Activated CD4-positive, alpha-beta T cell treated with anti-CD3 and anti-CD28 coated beads, Interleukin-2, Interleukin-6, amounts not matched to agents 100 ng/mL and 50 ng/mL, durations not matched to agents 16 hours and 8 hours (primary cell): ENCODE results near the gene CFAP70.
"Not testable (repeated sequence)": the region's sequence is repeated elsewhere in the genome, so short reads cannot be mapped to it uniquely, and the experiment has no call there.

Source experiments
- DNase-seq: peaks from one replicate; pipeline ENCODE4 v3.0.0-alpha.2; 2020

CFAP70 gene

GRCh38 chr10:73358331-73359279 is at the start of gene CFAP70:
TSS of gene CFAP70 (minus strand) at chr10:73358864. CDS start at chr10:73354796, 4,068 bp downstream.
- peak; percentile 96 for DNase-seq

GRCh38 chr10:73408061-73408460 is 49.4 kb upstream of the CFAP70 start:
- no peak for DNase-seq

DNA sequence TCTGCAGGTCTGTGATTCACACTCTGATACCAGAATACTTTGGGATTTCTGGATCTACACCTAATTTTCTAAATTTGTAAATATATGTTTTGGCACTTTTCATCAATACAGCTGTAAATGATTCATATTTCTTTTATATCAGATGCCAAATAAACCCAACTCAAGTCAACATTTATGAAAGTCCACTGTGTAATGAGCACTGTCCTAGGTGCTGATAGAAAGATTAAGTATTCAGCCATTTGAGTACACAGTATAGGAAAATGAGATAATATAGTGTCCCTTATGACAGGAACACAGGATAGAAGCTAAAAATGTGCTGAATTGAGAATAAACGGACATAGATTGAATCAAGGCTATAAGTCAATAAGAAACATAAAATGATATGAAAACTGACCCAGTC is 48.8 kb upstream of the CFAP70 start:
- no peak for DNase-seq

DNA sequence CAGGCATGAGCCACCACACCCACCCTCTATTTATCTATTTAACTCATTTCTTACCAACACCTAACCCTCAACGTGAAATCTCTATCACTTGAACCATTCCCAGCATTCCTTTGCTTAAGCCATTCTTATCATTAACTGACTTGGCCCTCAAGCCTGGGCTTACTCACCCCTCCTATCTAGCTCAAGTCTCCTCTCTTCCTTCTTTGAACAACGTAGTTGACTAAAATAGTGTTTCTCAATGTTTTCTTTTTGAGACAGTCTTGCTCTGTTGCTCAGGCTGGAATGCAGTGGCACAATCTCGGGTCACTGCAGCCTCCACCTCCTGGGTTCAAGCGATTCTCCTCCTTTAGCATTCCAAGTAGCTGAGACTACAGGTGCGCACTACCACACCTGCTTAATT is 48.2 kb upstream of the CFAP70 start:
- no peak for DNase-seq

DNA sequence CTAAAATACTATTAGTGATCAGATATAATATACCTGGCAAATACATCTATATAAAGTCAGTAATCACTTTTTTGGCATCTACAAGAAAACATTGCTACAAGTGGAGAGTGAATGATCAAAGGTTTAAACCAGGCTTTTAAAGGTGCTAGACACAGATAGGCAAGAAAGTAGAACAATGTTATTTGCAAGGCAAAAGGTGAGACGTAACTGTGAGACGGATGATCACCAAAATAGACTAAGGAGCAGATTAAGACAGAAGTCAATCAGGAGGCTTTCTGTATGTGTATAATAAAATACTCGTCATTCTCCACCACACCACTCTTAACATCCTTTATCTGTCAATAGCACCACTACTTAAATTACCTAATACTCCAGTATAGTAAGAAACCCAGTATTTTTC is 46.9 kb upstream of the CFAP70 start:
- no peak for DNase-seq

GRCh38 chr10:73404690-73405089 is 46.0 kb upstream of the CFAP70 start:
- DNase-seq: no peak

- DNase-seq: no peak
These were observed 43.0 kb upstream of the CFAP70 start for GRCh38 chr10:73401636-73402035.

- no peak for DNase-seq
These were observed 40.4 kb upstream of the CFAP70 start for GRCh38 chr10:73399063-73399462.

GRCh38 chr10:73398024-73398423 is 39.4 kb upstream of the CFAP70 start:
- DNase-seq: no peak

GRCh38 chr10:73394325-73394724 is 35.7 kb upstream of the CFAP70 start:
- DNase-seq: not testable (repeated sequence)

- DNase-seq: no peak
These were observed 29.6 kb upstream of the CFAP70 start for GRCh38 chr10:73388228-73388627.

DNA sequence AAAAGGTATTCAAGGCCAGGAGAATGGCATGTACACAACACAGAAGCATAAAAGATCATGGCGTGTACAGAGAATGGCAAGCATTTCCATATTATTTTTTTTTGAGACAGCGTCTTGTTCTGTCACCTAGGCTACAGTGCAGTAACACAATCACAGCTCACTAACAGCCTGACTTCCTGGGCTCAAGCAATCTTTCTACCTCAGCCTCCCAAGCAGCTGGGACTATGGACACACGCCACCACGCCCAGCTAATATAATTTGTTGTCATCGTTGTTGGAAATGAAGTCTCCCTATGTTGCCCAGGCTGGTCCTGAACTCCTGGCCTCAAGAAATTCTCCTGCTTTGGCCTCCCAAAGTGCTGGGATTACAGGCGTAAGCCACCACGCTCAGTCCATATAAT is 27.9 kb upstream of the CFAP70 start:
- DNase-seq: no peak

DNA sequence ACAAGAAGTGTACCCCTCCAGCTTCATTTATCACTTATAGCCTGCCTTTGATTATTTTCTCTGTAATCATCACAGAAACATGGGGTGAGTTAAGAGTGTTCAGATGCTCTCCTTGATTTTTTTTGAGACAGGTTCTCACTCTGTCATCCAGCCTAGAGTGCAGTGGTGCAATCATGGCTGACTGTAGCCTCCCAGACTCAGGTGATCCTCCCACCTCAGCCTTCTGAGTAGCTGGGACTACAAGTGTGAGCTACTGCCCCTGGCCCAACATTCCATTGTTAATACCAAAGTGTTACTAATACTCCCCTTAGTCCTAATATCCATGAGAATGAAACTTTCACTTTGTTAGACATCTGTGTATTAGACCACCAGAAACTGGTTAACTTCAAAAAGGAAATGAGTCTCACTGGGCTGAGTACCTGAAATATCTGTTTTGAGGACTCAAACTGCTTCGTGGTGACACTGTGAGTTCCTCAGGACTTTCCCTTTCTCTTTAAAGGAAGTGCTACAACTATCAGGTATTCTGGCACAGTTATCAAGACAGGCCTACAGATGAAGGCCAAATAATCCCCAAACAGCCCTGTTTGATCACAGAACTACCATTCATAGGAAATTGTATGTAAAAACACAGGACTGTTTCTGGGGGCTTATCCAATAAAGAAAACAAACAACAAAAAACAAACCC is 20.5 kb upstream of the CFAP70 start:
- DNase-seq: no peak

DNA sequence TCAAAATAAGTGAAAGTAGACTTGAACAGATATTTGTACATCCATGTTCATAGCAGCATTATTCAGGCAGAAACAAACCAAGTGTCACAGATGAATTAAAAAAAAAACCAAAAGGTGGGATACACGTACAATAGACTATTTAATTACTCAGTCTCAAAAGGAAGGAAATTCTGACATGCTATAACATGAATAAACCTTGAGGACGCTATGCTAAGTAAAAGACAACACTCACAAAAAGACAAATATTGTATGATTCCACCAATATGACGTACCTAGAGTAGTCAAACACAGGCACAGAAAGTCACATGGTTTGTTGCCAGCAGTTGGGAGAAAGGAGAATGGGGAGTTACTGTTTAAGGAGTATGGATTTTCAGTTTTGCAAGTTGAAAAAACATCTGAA is 18.0 kb upstream of the CFAP70 start:
- DNase-seq: no peak

DNA sequence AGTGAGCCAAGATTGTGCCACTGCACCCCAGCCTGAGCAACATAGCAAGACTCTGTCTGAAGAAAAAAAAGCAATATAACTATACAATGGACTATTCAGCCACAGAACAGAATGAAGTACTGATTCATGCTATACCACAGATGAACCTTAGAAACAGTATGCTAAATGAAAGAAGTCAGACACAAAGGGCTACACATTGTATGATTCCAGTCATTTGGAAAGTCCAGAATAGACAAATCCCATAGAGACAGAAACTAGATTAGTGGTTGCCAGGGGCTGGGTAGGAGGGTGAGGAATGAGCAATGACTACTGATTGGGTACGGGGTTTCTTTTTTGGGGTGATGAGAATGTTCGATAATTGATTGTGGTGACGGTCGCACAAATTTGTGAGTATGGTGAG is 9.6 kb upstream of the CFAP70 start:
- peak; percentile 39 for DNase-seq

- peak; percentile 15 for DNase-seq
These were observed 8.0 kb upstream of the CFAP70 start for GRCh38 chr10:73366381-73367298.

GRCh38 chr10:73364964-73365363 is 6.3 kb upstream of the CFAP70 start:
- no peak for DNase-seq

GRCh38 chr10:73359492-73359891 is 828 bp upstream of the CFAP70 start:
- no peak for DNase-seq

DNA sequence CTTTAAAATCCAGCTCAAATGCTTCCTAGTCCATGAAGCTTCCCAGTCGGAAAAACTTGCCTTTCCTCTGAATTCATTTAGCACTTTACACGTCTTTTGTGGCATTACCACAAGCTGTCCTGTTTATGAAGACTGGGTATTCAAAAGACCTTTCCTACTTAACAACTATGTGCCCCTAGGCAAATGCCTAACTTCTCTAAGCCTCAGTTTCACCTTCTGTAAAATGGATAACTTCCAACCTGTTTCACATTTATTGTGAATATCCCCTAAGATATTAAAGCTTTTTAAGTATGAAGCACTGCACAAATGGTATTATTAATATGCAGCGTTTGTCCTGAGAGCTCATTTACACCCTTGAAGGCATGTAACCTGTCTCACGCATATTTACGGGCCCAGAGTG is 843 bp downstream of the CFAP70 start:
- no peak for DNase-seq

DNA sequence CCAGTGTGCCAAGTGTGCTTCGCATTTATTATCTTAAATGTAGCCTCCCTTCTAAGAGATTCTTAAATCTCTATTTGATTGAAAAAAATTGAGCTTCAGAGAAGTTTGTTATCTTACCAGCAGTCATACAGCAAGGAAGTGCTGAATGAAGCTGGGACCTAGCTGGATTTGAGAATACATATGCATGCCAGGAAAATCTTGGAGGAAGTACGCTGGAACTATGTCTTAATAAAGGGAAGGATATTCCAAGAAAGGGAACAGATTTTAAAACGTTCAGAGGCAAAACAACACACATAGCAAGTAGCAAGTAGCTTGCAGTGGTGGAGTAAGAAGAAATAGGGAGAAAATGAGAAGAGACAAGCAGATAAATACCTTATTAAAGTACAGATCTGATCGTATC is 1.5 kb downstream of the CFAP70 start:
- DNase-seq: no peak

GRCh38 chr10:73344269-73344668 is 14.4 kb downstream of the CFAP70 start:
- no peak for DNase-seq

DNA sequence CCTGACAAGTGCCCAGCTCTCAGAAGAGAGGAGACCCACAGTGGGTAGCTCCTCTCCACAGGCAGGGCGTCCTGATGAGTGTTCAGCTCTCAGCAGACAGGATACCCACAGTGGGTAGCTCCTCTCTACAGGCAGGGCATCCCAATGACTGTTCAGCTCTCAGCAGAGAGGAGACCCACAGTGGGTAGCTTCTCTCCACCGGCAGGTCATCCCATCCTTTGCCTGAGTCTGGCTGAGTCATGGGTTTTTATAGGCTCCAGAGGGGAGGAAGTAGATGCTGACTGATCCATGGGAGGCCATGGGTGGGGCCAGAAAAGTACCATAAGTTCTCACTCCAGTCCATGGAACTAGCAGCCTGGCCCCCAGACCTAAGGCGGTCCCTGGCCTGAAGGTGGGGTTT is 18.5 kb downstream of the CFAP70 start:
- no peak for DNase-seq

DNA sequence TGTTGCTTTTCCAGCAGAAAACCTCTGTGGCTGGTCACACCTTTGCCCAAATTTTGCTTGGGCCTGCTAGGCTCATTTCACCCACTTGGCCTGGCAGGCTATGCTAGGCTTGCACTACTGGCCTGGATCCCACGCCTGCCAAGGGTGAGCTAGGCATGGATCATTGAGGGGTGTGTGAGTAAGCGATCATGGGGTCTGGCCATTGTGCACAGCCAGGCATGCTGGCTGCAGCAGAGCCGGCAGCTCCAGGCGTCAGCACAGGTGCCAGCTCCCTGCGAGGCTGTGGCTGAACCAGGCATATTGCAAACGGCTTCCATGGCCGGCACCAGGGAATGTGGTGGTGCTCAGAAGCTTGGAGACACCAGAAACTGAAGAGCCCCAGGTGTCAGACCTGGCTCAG is 19.2 kb downstream of the CFAP70 start:
- DNase-seq: no peak
